Measurements from ENCODE around the gene ECI2. TPM values are rescaled to one million over a fixed set of nuclear protein-coding genes. Genes with fewer than 3 reads are reported as not detected.
A peak's percentile ranks its signal among the peaks of the same experiment; 100 is the strongest.

The ECI2 gene
- total and polyA plus RNA-seq, 2 experiments from 2014 or later = 102 to 114 TPM

GRCh38 chr6:4084444-4085331 lies 50.7 kb downstream of the ECI2 start:
- H3K4me3 ChIP-seq = no peak overlapping the region

GRCh38 chr6:4078691-4079471 lies 56.5 kb downstream of the ECI2 start, which contains the start of gene FAM217A:
Gene FAM217A, minus strand, starts transcription at chr6:4079137. Its CDS starts 1,723 bp downstream, at chr6:4077414.
- H3K9me2 ChIP-seq (replicated peaks; ENCODE audit: insufficient read depth) = no peaks in the 10 kb centered on the region
- H3K79me2 ChIP-seq = no peaks in the 10 kb centered on the region
- no peak for DNase-seq (ENCODE audit: low spot score)
- H3K4me1 ChIP-seq (ENCODE audit: insufficient read depth) = no peaks in the 10 kb centered on the region
- no peak for TF ChIP-seq EZH2 (IDR thresholded peaks at IDR 0.05; ENCODE audit: borderline replicate concordance)
- TF ChIP-seq CTCF (IDR thresholded peaks at IDR 0.05; ENCODE audit: poor library complexity) = no peak
- no peak within 1 kb of the TSS for H3K4me2 ChIP-seq
- no peaks in the 10 kb centered on the region for H3K36me3 ChIP-seq (replicated peaks; ENCODE audit: insufficient read depth, low read depth)
- no peak within 1 kb of the TSS for H3K27ac ChIP-seq
- no peak within 1 kb of the TSS for H3K4me3 ChIP-seq
- no peak within 1 kb of the TSS for H2AFZ ChIP-seq
- no peaks in the 10 kb centered on the region for H4K20me1 ChIP-seq (ENCODE audit: insufficient read depth, poor library complexity, severe bottlenecking)
- 95% methylated on average over 6 of the region's 91 CpGs for WGBS (ENCODE audit: low lambda C conversion rate, missing lambda C conversion rate)
- no peaks in the 10 kb centered on the region for H3K27me3 ChIP-seq
- no peaks in the 10 kb centered on the region for H3K9me3 ChIP-seq (ENCODE audit: low read depth)

More at GRCh38 chr6:4084444-4085331, 50.7 kb downstream of the ECI2 start:
- 67% methylated on average over 9 of the region's 9 CpGs for WGBS (ENCODE audit: low lambda C conversion rate, missing lambda C conversion rate)
- no peaks in the 10 kb centered on the region for H3K9me3 ChIP-seq (ENCODE audit: low read depth)
- no peak for TF ChIP-seq EZH2 (IDR thresholded peaks at IDR 0.05; ENCODE audit: borderline replicate concordance)
- no peak for TF ChIP-seq EZH2phosphoT487 (IDR thresholded peaks at IDR 0.05; ENCODE audit: low read depth, severe bottlenecking, unreplicated experiment)
- no peak for TF ChIP-seq CTCF (IDR thresholded peaks at IDR 0.05; ENCODE audit: poor library complexity)
- no peak overlapping the region for H2AFZ ChIP-seq
- no peaks in the 10 kb centered on the region for H3K9me2 ChIP-seq (replicated peaks; ENCODE audit: insufficient read depth)
- H3K4me1 ChIP-seq (ENCODE audit: insufficient read depth) = no peaks in the 10 kb centered on the region
- peak overlapping the region; percentile 64 for H3K4me2 ChIP-seq
- no peak for DNase-seq (ENCODE audit: low spot score)
- H4K20me1 ChIP-seq (ENCODE audit: insufficient read depth, poor library complexity, severe bottlenecking) = no peaks in the 10 kb centered on the region
- no peak overlapping the region for H3K27ac ChIP-seq
- no peaks in the 10 kb centered on the region for H3K27me3 ChIP-seq
- no peaks in the 10 kb centered on the region for H3K79me2 ChIP-seq
- H3K36me3 ChIP-seq (replicated peaks; ENCODE audit: insufficient read depth, low read depth) = no peaks in the 10 kb centered on the region

- no peak for TF ChIP-seq EZH2phosphoT487 (IDR thresholded peaks at IDR 0.05; ENCODE audit: low read depth, severe bottlenecking, unreplicated experiment)
- TF ChIP-seq EZH2 (IDR thresholded peaks at IDR 0.05; ENCODE audit: borderline replicate concordance) = no peak
- TF ChIP-seq CTCF (IDR thresholded peaks at IDR 0.05; ENCODE audit: poor library complexity) = no peak
- Histone ChIP-seq H3K79me2 (no peaks in the 10 kb centered on the region), H3K9me2 (replicated peaks; ENCODE audit: insufficient read depth) (no peaks in the 10 kb centered on the region), H3K4me3 (no peak overlapping the region), H4K20me1 (ENCODE audit: insufficient read depth, poor library complexity, severe bottlenecking) (no peaks in the 10 kb centered on the region), H2AFZ (no peak overlapping the region), H3K36me3 (replicated peaks; ENCODE audit: insufficient read depth, low read depth) (no peaks in the 10 kb centered on the region), H3K27me3 (no peaks in the 10 kb centered on the region), H3K4me2 (no peak overlapping the region), H3K4me1 (ENCODE audit: insufficient read depth) (no peaks in the 10 kb centered on the region), H3K9me3 (ENCODE audit: low read depth) (no peaks in the 10 kb centered on the region), H3K27ac (no peak overlapping the region)
- no peak for DNase-seq (ENCODE audit: low spot score)
- 69% methylated on average over 6 of the region's 6 CpGs for WGBS (ENCODE audit: low lambda C conversion rate, missing lambda C conversion rate)
Measured at GRCh38 chr6:4074478-4075235, 60.7 kb downstream of the ECI2 start.

Data from hepatocyte (in vitro differentiated cells).